DND-41 (cell line): ENCODE results near the gene AP2A1.

ENCODE experiments used
- ATAC-seq: fragments of 200-7000 bp; cut with Tn5 transposase; 3 replicates; pipeline ENCODE4 v1.9.1; 2021; ENCODE audit warnings: low read depth; ENCODE audit not compliant: insufficient read depth
- DNase-seq: peaks from one replicate; pipeline ENCODE4 v3.0.0-alpha.2; 2020
- H2AFZ ChIP-seq: 2 replicates; pipeline ENCODE4 v1.6.0; 2012; ENCODE audit warnings: low read depth, low read length
- H3K27ac ChIP-seq: 2 replicates; pipeline ENCODE4 v1.5.1; 2012; ENCODE audit warnings: low read length, inconsistent platforms
- H3K27me3 ChIP-seq: fragments of 200-600 bp; sonication (generic); 2 replicates; pipeline ENCODE4 v1.6.0; 2012; ENCODE audit warnings: low read length, mild to moderate bottlenecking, inconsistent platforms; ENCODE audit not compliant: insufficient read depth, poor library complexity
- H3K36me3 ChIP-seq: 2 replicates; pipeline ENCODE4 v1.5.1; 2012; ENCODE audit warnings: low read length, inconsistent platforms; ENCODE audit not compliant: insufficient read depth
- H3K4me1 ChIP-seq: 2 replicates; pipeline ENCODE4 v1.5.1; 2012; ENCODE audit warnings: mild to moderate bottlenecking, low read length; ENCODE audit not compliant: insufficient read depth
- H3K4me2 ChIP-seq: 2 replicates; pipeline ENCODE4 v1.6.0; 2012; ENCODE audit warnings: mild to moderate bottlenecking, moderate library complexity, low read length, inconsistent platforms; ENCODE audit not compliant: insufficient read depth
- H3K4me3 ChIP-seq, 2 experiments: fragments of 200-600 bp in 1 of 2; shearing (Covaris generic) in 1 of 2; 2 replicates each; pipeline ENCODE4 v1.5.1; 2012 to 2016; ENCODE audit warnings: inconsistent platforms in 2 of 2, low read length in 2 of 2, mild to moderate bottlenecking in 2 of 2, low read depth in 1 of 2, moderate library complexity in 1 of 2
- H3K79me2 ChIP-seq: 2 replicates; pipeline ENCODE4 v1.6.0; 2012; ENCODE audit warnings: low read length, inconsistent platforms; ENCODE audit not compliant: insufficient read depth
- H3K9ac ChIP-seq: 2 replicates; pipeline ENCODE4 v1.6.0; 2012; ENCODE audit warnings: low read depth, mild to moderate bottlenecking, inconsistent platforms, low read length, moderate library complexity
- H3K9me3 ChIP-seq: 2 replicates; pipeline ENCODE4 v1.5.1; 2012; ENCODE audit warnings: low read length, moderate library complexity, mild to moderate bottlenecking, inconsistent platforms; ENCODE audit not compliant: insufficient read depth, severe bottlenecking
- H4K20me1 ChIP-seq: 2 replicates; pipeline ENCODE4 v1.6.0; 2012; ENCODE audit warnings: low read length; ENCODE audit not compliant: insufficient read depth
- CTCF ChIP-seq: IDR thresholded peaks from 2 replicates; pipeline ENCODE4 v1.5.1; 2012; ENCODE audit warnings: borderline replicate concordance, low read length, moderate library complexity, mild to moderate bottlenecking; ENCODE audit not compliant: poor library complexity, severe bottlenecking; ENCODE audit errors: extremely low read depth
- EZH2 ChIP-seq: IDR thresholded peaks from 3 replicates; pipeline ENCODE4 v1.6.1; 2012; ENCODE audit warnings: borderline replicate concordance, low read depth, mild to moderate bottlenecking, moderate library complexity, low read length, inconsistent platforms; ENCODE audit not compliant: severe bottlenecking

AP2A1 gene

DNA sequence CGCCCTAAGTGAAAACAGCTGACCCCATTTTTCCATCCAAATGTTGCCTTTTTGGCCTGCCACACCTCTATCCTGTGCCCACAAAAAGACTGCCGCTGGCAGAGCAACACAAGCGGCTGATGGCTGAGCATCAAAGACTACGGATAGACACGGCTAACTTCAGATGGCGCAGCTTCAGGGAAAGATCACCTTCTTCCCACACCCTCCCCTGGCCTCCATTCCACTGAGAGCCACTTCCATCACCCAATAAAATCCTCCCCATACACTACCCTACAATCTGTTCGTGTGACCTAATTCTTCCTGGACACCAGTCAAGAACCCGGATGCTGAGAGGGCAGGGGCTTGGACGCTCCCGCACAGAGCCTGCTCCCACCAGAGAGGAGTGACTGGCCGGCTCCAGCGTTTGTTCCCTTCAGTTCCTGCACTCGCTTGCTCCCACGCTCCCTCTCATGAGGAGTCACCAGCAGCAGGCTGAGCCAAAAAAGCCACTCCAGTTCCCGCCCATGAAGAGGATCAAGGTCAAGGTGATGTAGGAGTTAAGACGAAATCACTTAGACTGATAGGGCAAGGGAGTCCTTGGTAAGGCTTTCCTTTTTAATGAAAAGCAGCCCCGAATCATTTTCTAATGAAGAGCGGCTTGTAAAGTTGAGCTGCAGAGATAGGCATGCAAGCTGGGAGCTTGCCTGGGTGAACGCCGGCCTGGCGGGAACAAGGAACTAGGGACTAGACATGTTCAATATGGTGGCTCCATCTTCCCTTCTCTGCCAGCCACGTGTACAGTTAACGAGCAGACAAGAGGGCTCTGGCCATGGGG is 39.4 kb upstream of the AP2A1 start:
- no peak overlapping the region for H3K27ac ChIP-seq
- no peak overlapping the region for H3K4me3 ChIP-seq
- ATAC-seq (no peak), DNase-seq (no peak)
- no peak overlapping the region for H3K4me2 ChIP-seq
- H3K27me3 ChIP-seq = no peaks in the 10 kb centered on the region
- no peaks in the 10 kb centered on the region for H3K9me3 ChIP-seq
- no peaks in the 10 kb centered on the region for H4K20me1 ChIP-seq
- H3K9ac ChIP-seq = no peak overlapping the region
- no peak for TF ChIP-seq CTCF
- no peak for TF ChIP-seq EZH2
- H3K36me3 ChIP-seq = no peaks in the 10 kb centered on the region
- no peaks in the 10 kb centered on the region for H3K79me2 ChIP-seq
- no peak overlapping the region for H2AFZ ChIP-seq
- H3K4me1 ChIP-seq = no peaks in the 10 kb centered on the region

DNA sequence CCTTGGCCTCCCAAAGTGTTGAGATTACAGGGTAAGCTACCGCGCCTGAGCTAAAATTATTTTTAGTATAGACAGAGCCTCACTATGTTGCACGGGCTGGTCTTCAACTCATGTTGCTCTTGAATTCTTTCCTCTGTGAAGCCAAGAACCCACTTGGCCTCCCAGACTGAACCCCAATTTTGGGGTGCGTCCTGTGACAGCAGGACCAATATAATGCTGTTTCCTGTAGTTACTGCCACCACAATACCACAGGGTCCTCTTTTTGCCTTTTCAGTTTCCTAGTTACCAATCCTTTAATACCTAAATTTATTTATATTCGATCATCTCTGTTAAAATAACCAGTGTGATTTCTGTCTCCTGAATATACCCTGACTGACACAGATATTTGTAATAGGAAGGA is 36.6 kb upstream of the AP2A1 start:
- no peak for TF ChIP-seq CTCF
- TF ChIP-seq EZH2 = no peak
- H3K27me3 ChIP-seq = no peaks in the 10 kb centered on the region

GRCh38 chr19:49738268-49738667 is 28.5 kb upstream of the AP2A1 start:
- H3K36me3 ChIP-seq = no peaks in the 10 kb centered on the region
- H3K27ac ChIP-seq = no peak overlapping the region
- H4K20me1 ChIP-seq = no peaks in the 10 kb centered on the region
- no peaks in the 10 kb centered on the region for H3K79me2 ChIP-seq
- no peaks in the 10 kb centered on the region for H3K4me1 ChIP-seq
- H3K9me3 ChIP-seq = no peaks in the 10 kb centered on the region
- H3K27me3 ChIP-seq = no peaks in the 10 kb centered on the region
- TF ChIP-seq CTCF (no peak), EZH2 (no peak)
- no peak overlapping the region for H2AFZ ChIP-seq
- ATAC-seq (no peak), DNase-seq (no peak)
- no peak overlapping the region for H3K4me3 ChIP-seq
- no peak overlapping the region for H3K9ac ChIP-seq
- H3K4me2 ChIP-seq = no peak overlapping the region

More for the DNA sequence above, 36.6 kb upstream of the AP2A1 start:
- Histone ChIP-seq H3K36me3 (no peaks in the 10 kb centered on the region), H3K9ac (no peak overlapping the region), H3K27ac (no peak overlapping the region), H2AFZ (no peak overlapping the region), H3K4me1 (no peaks in the 10 kb centered on the region), H3K9me3 (no peaks in the 10 kb centered on the region), H3K79me2 (no peaks in the 10 kb centered on the region), H3K4me3 (no peak overlapping the region), H4K20me1 (no peaks in the 10 kb centered on the region), H3K4me2 (no peak overlapping the region)
- no peak for DNase-seq
- ATAC-seq = no peak
